Astrocyte (in vitro differentiated cells and primary cell): ENCODE measurements around the gene FBXW5. TPM values are rescaled to one million over a fixed set of nuclear protein-coding genes. Genes with fewer than 3 reads are reported as not detected.

Experiments
- DNase-seq: peaks from one replicate; pipeline ENCODE4 v3.0.0-alpha.2; 2010; ENCODE audit warnings: low read depth
- FAIRE-seq: peaks from 2 replicates; lab custom pipeline; 2011; peaks lifted over from hg19 to GRCh38; lab: Jason Lieb, UNC
- H2AFZ ChIP-seq: 2 replicates; pipeline ENCODE4 v1.6.0; 2012; ENCODE audit warnings: low read depth, low read length, inconsistent platforms
- H3K27ac ChIP-seq: 2 replicates; pipeline ENCODE4 v1.5.1; 2011; ENCODE audit warnings: low read depth, low read length, inconsistent platforms
- H3K27me3 ChIP-seq: 2 replicates; pipeline ENCODE4 v1.6.0; 2011; ENCODE audit warnings: low read length, inconsistent platforms; ENCODE audit not compliant: insufficient read depth
- H3K36me3 ChIP-seq: 2 replicates; pipeline ENCODE4 v1.5.1; 2011; ENCODE audit warnings: low read length, inconsistent platforms; ENCODE audit not compliant: insufficient read depth
- H3K4me1 ChIP-seq: 2 replicates; pipeline ENCODE4 v1.5.1; 2011; ENCODE audit warnings: low read length, inconsistent platforms; ENCODE audit not compliant: insufficient read depth
- H3K4me2 ChIP-seq: 2 replicates; pipeline ENCODE4 v1.6.0; 2012; ENCODE audit warnings: low read length, inconsistent platforms
- H3K4me3 ChIP-seq: 2 replicates; pipeline ENCODE4 v1.5.1; 2011; ENCODE audit warnings: low read depth, mild to moderate bottlenecking, low read length, inconsistent platforms; ENCODE audit not compliant: insufficient read depth
- H3K79me2 ChIP-seq: 2 replicates; pipeline ENCODE4 v1.6.0; 2012; ENCODE audit warnings: mild to moderate bottlenecking, low read length, inconsistent platforms; ENCODE audit not compliant: insufficient read depth
- H3K9ac ChIP-seq: 2 replicates; pipeline ENCODE4 v1.6.0; 2012; ENCODE audit warnings: mild to moderate bottlenecking, low read length, inconsistent platforms
- H3K9me3 ChIP-seq: 2 replicates; pipeline ENCODE4 v1.5.1; 2012; ENCODE audit warnings: low read depth, mild to moderate bottlenecking, low read length, inconsistent platforms; ENCODE audit not compliant: insufficient read depth
- H4K20me1 ChIP-seq: 2 replicates; pipeline ENCODE4 v1.6.0; 2012; ENCODE audit warnings: low read length, inconsistent platforms; ENCODE audit not compliant: insufficient read depth
- H3K27ac Mint-ChIP-seq: one replicate; pipeline ENCODE4 v1.8.0; 2021; ENCODE audit warnings: mild to moderate bottlenecking, mixed read lengths; ENCODE audit not compliant: unreplicated experiment
- H3K27me3 Mint-ChIP-seq: one replicate; pipeline ENCODE4 v1.8.0; 2021; ENCODE audit warnings: low read depth, mixed read lengths; ENCODE audit not compliant: unreplicated experiment
- H3K36me3 Mint-ChIP-seq: one replicate; pipeline ENCODE4 v1.8.0; 2021; ENCODE audit warnings: low read depth, mixed read lengths; ENCODE audit not compliant: unreplicated experiment
- H3K4me1 Mint-ChIP-seq: one replicate; pipeline ENCODE4 v1.8.0; 2021; ENCODE audit warnings: low read depth, mixed read lengths; ENCODE audit not compliant: unreplicated experiment
- H3K4me3 Mint-ChIP-seq: one replicate; pipeline ENCODE4 v1.8.0; 2021; ENCODE audit warnings: mild to moderate bottlenecking, moderate library complexity, mixed read lengths; ENCODE audit not compliant: unreplicated experiment
- H3K9me3 Mint-ChIP-seq: one replicate; pipeline ENCODE4 v1.8.0; 2021; ENCODE audit warnings: mild to moderate bottlenecking, mixed read lengths; ENCODE audit not compliant: unreplicated experiment
- CTCF ChIP-seq: IDR thresholded peaks from 2 replicates; pipeline ENCODE4 v1.5.1; 2011; ENCODE audit warnings: low read depth, mild to moderate bottlenecking, inconsistent platforms, low read length, moderate library complexity; ENCODE audit not compliant: insufficient read depth
- EZH2 ChIP-seq: IDR thresholded peaks from 2 replicates; pipeline ENCODE4 v1.6.1; 2012; ENCODE audit warnings: mild to moderate bottlenecking, low read length, inconsistent platforms; ENCODE audit not compliant: insufficient read depth
- total RNA-seq: library from RNA; stranded (reverse); gene quantifications from 2 replicates; pipeline ENCODE4 v1.2.1, GENCODE V29; 2021

Gene FBXW5
- total RNA-seq, 1 donor from 2014 or later, result 70.4 TPM

- no peak for FAIRE-seq
- Mint-ChIP-seq H3K36me3 (no peaks in the 10 kb centered on the region), H3K27me3 (peaks cover 10% of the 10 kb centered on the region), H3K4me3 (no peak within 1 kb of the TSS), H3K27ac (no peak within 1 kb of the TSS), H3K4me1 (no peaks in the 10 kb centered on the region), H3K9me3 (peaks cover 3% of the 10 kb centered on the region)
- no peak for TF ChIP-seq EZH2
- no peak for TF ChIP-seq CTCF
- Histone ChIP-seq H3K4me2 (no peak within 1 kb of the TSS), H3K36me3 (no peaks in the 10 kb centered on the region), H3K27me3 (no peaks in the 10 kb centered on the region), H3K9ac (no peak within 1 kb of the TSS), H3K4me3 (no peak within 1 kb of the TSS), H3K27ac (no peak within 1 kb of the TSS), H4K20me1 (no peaks in the 10 kb centered on the region), H3K79me2 (no peaks in the 10 kb centered on the region), H3K9me3 (no peaks in the 10 kb centered on the region), H3K4me1 (peaks cover 7% of the 10 kb centered on the region), H2AFZ (no peak within 1 kb of the TSS)
- no peak for DNase-seq
Observed at GRCh38 chr9:136951541-136952320, 7.2 kb upstream of the FBXW5 start, which contains the start of gene LCN12. LCN12 (plus strand) TSS chr9:136952273; CDS start chr9:136952328, 55 bp downstream.

- H4K20me1 ChIP-seq, result no peaks in the 10 kb centered on the region
- Mint-ChIP-seq H3K4me1 (no peaks in the 10 kb centered on the region), H3K4me3 (peak overlapping the region; percentile 40), H3K27ac (no peak overlapping the region), H3K36me3 (no peaks in the 10 kb centered on the region), H3K9me3 (no peaks in the 10 kb centered on the region), H3K27me3 (peaks cover 7% of the 10 kb centered on the region)
- no peak overlapping the region for H3K4me3 ChIP-seq
- H3K36me3 ChIP-seq, result no peaks in the 10 kb centered on the region
- H3K4me2 ChIP-seq, result peak overlapping the region; percentile 93
- H2AFZ ChIP-seq, result peak overlapping the region; percentile 98
- no peak overlapping the region for H3K27ac ChIP-seq
- H3K79me2 ChIP-seq, result no peaks in the 10 kb centered on the region
- H3K27me3 ChIP-seq, result no peaks in the 10 kb centered on the region
- no peak for DNase-seq
- H3K9me3 ChIP-seq, result no peaks in the 10 kb centered on the region
- H3K9ac ChIP-seq, result peak overlapping the region; percentile 72
- TF ChIP-seq EZH2, result no peak
- TF ChIP-seq CTCF, result no peak
- FAIRE-seq, result no peak
- H3K4me1 ChIP-seq, result peaks cover 7% of the 10 kb centered on the region
Observed at GRCh38 chr9:136950656-136951276, 6.2 kb upstream of the FBXW5 start.
